ENCODE results near the gene ZNF230. TPM values are rescaled to one million over a fixed set of nuclear protein-coding genes. Genes with fewer than 3 reads are reported as not detected.

Gene ZNF230
- total RNA-seq, 1 donor from 2014 or later, result 3.5 TPM

GRCh38 chr19:44002212-44002565 is 568 bp upstream of the ZNF230 start:
- Histone ChIP-seq H3K27me3 (ENCODE audit: low read depth) (no peaks in the 10 kb centered on the region), H3K36me3 (peaks cover 30% of the 10 kb centered on the region), H3K4me3 (peak overlapping the region; percentile 89), H3K4me1 (peaks cover 24% of the 10 kb centered on the region), H3K27ac (replicated peaks) (peak overlapping the region; percentile 81), H3K9me3 (replicated peaks) (peaks cover 40% of the 10 kb centered on the region)
- no peak for DNase-seq
- TF ChIP-seq CTCF (IDR thresholded peaks at IDR 0.05; ENCODE audit: borderline replicate concordance), result no peak
- intact Hi-C loops (cut with micrococcal nuclease), result no loop called here

- H3K27ac ChIP-seq (replicated peaks), result peak overlapping the region; percentile 81
- peak overlapping the region; percentile 89 for H3K4me3 ChIP-seq
- intact Hi-C loops (cut with micrococcal nuclease), result no loop called here
- peaks cover 35% of the 10 kb centered on the region for H3K36me3 ChIP-seq
- no peak for TF ChIP-seq CTCF (IDR thresholded peaks at IDR 0.05; ENCODE audit: borderline replicate concordance)
- no peaks in the 10 kb centered on the region for H3K27me3 ChIP-seq (ENCODE audit: low read depth)
- DNase-seq, result no peak
- H3K4me1 ChIP-seq, result peaks cover 24% of the 10 kb centered on the region
- peaks cover 40% of the 10 kb centered on the region for H3K9me3 ChIP-seq (replicated peaks)
These were observed 778 bp downstream of the ZNF230 start for GRCh38 chr19:44003461-44004009.

- Histone ChIP-seq H3K27ac (replicated peaks) (no peak overlapping the region), H3K4me3 (no peak overlapping the region), H3K36me3 (peaks cover 59% of the 10 kb centered on the region), H3K4me1 (peaks cover 24% of the 10 kb centered on the region), H3K27me3 (ENCODE audit: low read depth) (no peaks in the 10 kb centered on the region), H3K9me3 (replicated peaks) (peaks cover 59% of the 10 kb centered on the region)
- intact Hi-C loops (cut with micrococcal nuclease), result no loop called here
- TF ChIP-seq CTCF (IDR thresholded peaks at IDR 0.05; ENCODE audit: borderline replicate concordance), result no peak
- no peak for DNase-seq
These were observed 3.2 kb downstream of the ZNF230 start for GRCh38 chr19:44005973-44006372.

- intact Hi-C loops (cut with micrococcal nuclease), result no loop called here
- no peak for TF ChIP-seq CTCF (IDR thresholded peaks at IDR 0.05; ENCODE audit: borderline replicate concordance)
- Histone ChIP-seq H3K4me3 (no peak overlapping the region), H3K9me3 (replicated peaks) (peaks cover 74% of the 10 kb centered on the region), H3K27me3 (ENCODE audit: low read depth) (no peaks in the 10 kb centered on the region), H3K36me3 (peaks cover 74% of the 10 kb centered on the region), H3K4me1 (peaks cover 17% of the 10 kb centered on the region), H3K27ac (replicated peaks) (no peak overlapping the region)
- no peak for DNase-seq
These were observed 4.7 kb downstream of the ZNF230 start for GRCh38 chr19:44007473-44007872.

GRCh38 chr19:44010468-44010867 is 7.7 kb downstream of the ZNF230 start:
- intact Hi-C loops (cut with micrococcal nuclease), result no loop called here
- no peak for TF ChIP-seq CTCF (IDR thresholded peaks at IDR 0.05; ENCODE audit: borderline replicate concordance)
- Histone ChIP-seq H3K27ac (replicated peaks) (no peak overlapping the region), H3K9me3 (replicated peaks) (peaks cover 100% of the 10 kb centered on the region), H3K36me3 (peaks cover 81% of the 10 kb centered on the region), H3K27me3 (ENCODE audit: low read depth) (no peaks in the 10 kb centered on the region), H3K4me3 (no peak overlapping the region), H3K4me1 (no peaks in the 10 kb centered on the region)
- DNase-seq, result no peak

Measured in left ventricle myocardium inferior (tissue), 1 donor.